ENCODE results near the gene ZDHHC6.

- no peak for TF ChIP-seq EZH2 (IDR thresholded peaks at IDR 0.05; ENCODE audit: borderline replicate concordance, insufficient read depth, low read depth, low read length, poor library complexity, severe bottlenecking)
- TF ChIP-seq CTCF (IDR thresholded peaks at IDR 0.05) = no peak
Measured at GRCh38 chr10:112481602-112482001, 34.9 kb upstream of the ZDHHC6 start.

Data from B cell (primary cell).